ENCODE measurements around the gene STN1.

Gene STN1

GRCh38 chr10:103951942-103952341 lies 34.0 kb upstream of the STN1 start:
- Histone ChIP-seq H3K9ac (ENCODE audit: low read length) (no peak overlapping the region), H3K27me3 (ENCODE audit: insufficient read depth, low read length) (no peaks in the 10 kb centered on the region), H2AFZ (ENCODE audit: low read length) (no peak overlapping the region), H3F3A (ENCODE audit: insufficient read depth, low read length) (no peaks in the 10 kb centered on the region), H3K36me3 (ENCODE audit: insufficient read depth, low read length) (no peaks in the 10 kb centered on the region), H3K9me3 (ENCODE audit: low read length) (no peaks in the 10 kb centered on the region), H3K27ac (ENCODE audit: low read depth, low read length, poor library complexity, severe bottlenecking) (no peak overlapping the region), H3K9me2 (ENCODE audit: low read depth, low read length) (no peaks in the 10 kb centered on the region), H3K4me2 (ENCODE audit: low read length) (no peak overlapping the region), H3K4me1 (ENCODE audit: insufficient read depth, low read length, severe bottlenecking) (no peaks in the 10 kb centered on the region), H3K4me3 (ENCODE audit: low read depth, low read length, poor library complexity, severe bottlenecking) (no peak overlapping the region), H3K79me2 (ENCODE audit: insufficient read depth, low read length) (no peaks in the 10 kb centered on the region), H4K20me1 (ENCODE audit: insufficient read depth, low read length) (no peaks in the 10 kb centered on the region)
- no peak for TF ChIP-seq CTCF (IDR thresholded peaks at IDR 0.05; ENCODE audit: low read length)
- no peak for TF ChIP-seq EZH2 (IDR thresholded peaks at IDR 0.05; ENCODE audit: borderline replicate concordance, low read length)

- Histone ChIP-seq H3K27ac (ENCODE audit: low read depth, low read length, poor library complexity, severe bottlenecking) (no peak overlapping the region), H3K4me3 (ENCODE audit: low read depth, low read length, poor library complexity, severe bottlenecking) (no peak overlapping the region), H3K9me3 (ENCODE audit: low read length) (no peaks in the 10 kb centered on the region), H3K4me1 (ENCODE audit: insufficient read depth, low read length, severe bottlenecking) (no peaks in the 10 kb centered on the region), H3K9ac (ENCODE audit: low read length) (no peak overlapping the region), H4K20me1 (ENCODE audit: insufficient read depth, low read length) (no peaks in the 10 kb centered on the region), H3K9me2 (ENCODE audit: low read depth, low read length) (no peaks in the 10 kb centered on the region), H3K27me3 (ENCODE audit: insufficient read depth, low read length) (no peaks in the 10 kb centered on the region), H3K36me3 (ENCODE audit: insufficient read depth, low read length) (no peaks in the 10 kb centered on the region), H3K4me2 (ENCODE audit: low read length) (no peak overlapping the region), H2AFZ (ENCODE audit: low read length) (no peak overlapping the region), H3K79me2 (ENCODE audit: insufficient read depth, low read length) (no peaks in the 10 kb centered on the region), H3F3A (ENCODE audit: insufficient read depth, low read length) (no peaks in the 10 kb centered on the region)
- TF ChIP-seq EZH2 (IDR thresholded peaks at IDR 0.05; ENCODE audit: borderline replicate concordance, low read length), result no peak
- TF ChIP-seq CTCF (IDR thresholded peaks at IDR 0.05; ENCODE audit: low read length), result no peak
Observed at GRCh38 chr10:103951183-103951582, 33.2 kb upstream of the STN1 start.

GRCh38 chr10:103949728-103950127 lies 31.7 kb upstream of the STN1 start:
- no peak overlapping the region for H3K4me2 ChIP-seq (ENCODE audit: low read length)
- no peak overlapping the region for H3K4me3 ChIP-seq (ENCODE audit: low read depth, low read length, poor library complexity, severe bottlenecking)
- no peak overlapping the region for H2AFZ ChIP-seq (ENCODE audit: low read length)
- no peaks in the 10 kb centered on the region for H3K27me3 ChIP-seq (ENCODE audit: insufficient read depth, low read length)
- no peak overlapping the region for H3K27ac ChIP-seq (ENCODE audit: low read depth, low read length, poor library complexity, severe bottlenecking)
- TF ChIP-seq CTCF (IDR thresholded peaks at IDR 0.05; ENCODE audit: low read length) (no peak), EZH2 (IDR thresholded peaks at IDR 0.05; ENCODE audit: borderline replicate concordance, low read length) (no peak)
- no peaks in the 10 kb centered on the region for H3K9me2 ChIP-seq (ENCODE audit: low read depth, low read length)
- H3F3A ChIP-seq (ENCODE audit: insufficient read depth, low read length), result no peaks in the 10 kb centered on the region
- no peak overlapping the region for H3K9ac ChIP-seq (ENCODE audit: low read length)
- no peaks in the 10 kb centered on the region for H3K4me1 ChIP-seq (ENCODE audit: insufficient read depth, low read length, severe bottlenecking)
- no peaks in the 10 kb centered on the region for H3K79me2 ChIP-seq (ENCODE audit: insufficient read depth, low read length)
- no peaks in the 10 kb centered on the region for H3K36me3 ChIP-seq (ENCODE audit: insufficient read depth, low read length)
- H3K9me3 ChIP-seq (ENCODE audit: low read length), result no peaks in the 10 kb centered on the region
- no peaks in the 10 kb centered on the region for H4K20me1 ChIP-seq (ENCODE audit: insufficient read depth, low read length)

All from OCI-LY1 (cell line).